Lower leg skin (tissue), 3 donors: ENCODE data around the gene EIF3L.

ENCODE experiments used
- POLR2A ChIP-seq, 2 donors: fragments of 450-650 bp; IDR thresholded peaks; one replicate each; pipeline ENCODE4 v1.6.1; 2016 to 2017; ENCODE audit warnings: antibody characterized with exemption in 2 of 2, mild to moderate bottlenecking in 1 of 2, moderate library complexity in 1 of 2
- TF ChIP-seq, protein P1 (sequence below), 3 donors: fragments of 450-650 bp; IDR thresholded peaks; one replicate each; pipeline ENCODE4 v1.5.1; 2016; ENCODE audit warnings: antibody characterized with exemption in 3 of 3, mild to moderate bottlenecking in 3 of 3, moderate library complexity in 2 of 3

DNA sequence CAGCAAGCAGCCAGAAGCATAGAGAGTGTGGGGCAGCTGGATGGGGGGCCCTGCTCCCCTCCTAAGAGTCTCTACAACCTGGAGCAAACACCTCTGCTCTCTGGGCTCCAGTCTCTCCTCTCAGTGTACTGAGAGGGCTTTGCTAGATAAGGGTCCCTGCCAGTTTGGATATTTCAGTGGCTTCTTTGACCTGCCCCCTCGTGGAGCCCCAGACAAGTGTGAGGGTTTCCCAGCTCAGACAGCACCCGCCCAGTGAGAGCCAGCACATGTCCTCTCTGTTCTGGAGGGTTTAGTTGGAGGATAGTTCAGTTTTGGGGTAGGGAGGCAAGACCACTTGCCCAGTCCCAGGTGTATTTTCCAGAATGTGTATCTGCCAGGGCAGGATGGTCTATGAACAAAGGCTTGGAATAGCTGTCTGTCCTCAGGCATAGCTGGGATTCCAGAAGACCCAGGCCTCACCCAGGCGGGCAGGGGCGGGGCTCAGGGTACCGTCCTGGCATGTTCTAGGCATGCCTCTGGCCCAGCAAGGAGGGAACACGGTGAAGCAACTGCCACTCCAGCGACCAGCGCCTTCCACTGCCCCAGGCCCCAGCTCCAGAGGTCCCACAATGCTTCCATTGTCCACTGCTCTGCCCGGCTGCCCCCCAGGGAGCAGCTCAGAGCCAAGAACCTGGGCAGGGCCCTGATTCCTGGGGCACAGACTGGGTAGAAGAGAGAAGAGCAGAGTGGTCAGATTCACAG is 49.4 kb downstream of the EIF3L start:
- TF ChIP-seq, protein P1, sequence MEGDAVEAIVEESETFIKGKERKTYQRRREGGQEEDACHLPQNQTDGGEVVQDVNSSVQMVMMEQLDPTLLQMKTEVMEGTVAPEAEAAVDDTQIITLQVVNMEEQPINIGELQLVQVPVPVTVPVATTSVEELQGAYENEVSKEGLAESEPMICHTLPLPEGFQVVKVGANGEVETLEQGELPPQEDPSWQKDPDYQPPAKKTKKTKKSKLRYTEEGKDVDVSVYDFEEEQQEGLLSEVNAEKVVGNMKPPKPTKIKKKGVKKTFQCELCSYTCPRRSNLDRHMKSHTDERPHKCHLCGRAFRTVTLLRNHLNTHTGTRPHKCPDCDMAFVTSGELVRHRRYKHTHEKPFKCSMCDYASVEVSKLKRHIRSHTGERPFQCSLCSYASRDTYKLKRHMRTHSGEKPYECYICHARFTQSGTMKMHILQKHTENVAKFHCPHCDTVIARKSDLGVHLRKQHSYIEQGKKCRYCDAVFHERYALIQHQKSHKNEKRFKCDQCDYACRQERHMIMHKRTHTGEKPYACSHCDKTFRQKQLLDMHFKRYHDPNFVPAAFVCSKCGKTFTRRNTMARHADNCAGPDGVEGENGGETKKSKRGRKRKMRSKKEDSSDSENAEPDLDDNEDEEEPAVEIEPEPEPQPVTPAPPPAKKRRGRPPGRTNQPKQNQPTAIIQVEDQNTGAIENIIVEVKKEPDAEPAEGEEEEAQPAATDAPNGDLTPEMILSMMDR (IDR thresholded peaks at IDR 0.05): no peak
- no peak for TF ChIP-seq POLR2A (IDR thresholded peaks at IDR 0.05)
